DND-41 (cell line): Measurements from ENCODE around the gene FHL2.

ENCODE experiments used
- ATAC-seq: fragments of 200-7000 bp; cut with Tn5 transposase; 3 replicates; pipeline ENCODE4 v1.9.1; 2021; ENCODE audit warnings: low read depth; ENCODE audit not compliant: insufficient read depth
- DNase-seq: peaks from one replicate; pipeline ENCODE4 v3.0.0-alpha.2; 2020
- H2AFZ ChIP-seq: 2 replicates; pipeline ENCODE4 v1.6.0; 2012; ENCODE audit warnings: low read depth, low read length
- H3K27ac ChIP-seq: 2 replicates; pipeline ENCODE4 v1.5.1; 2012; ENCODE audit warnings: low read length, inconsistent platforms
- H3K27me3 ChIP-seq: fragments of 200-600 bp; sonication (generic); 2 replicates; pipeline ENCODE4 v1.6.0; 2012; ENCODE audit warnings: low read length, mild to moderate bottlenecking, inconsistent platforms; ENCODE audit not compliant: insufficient read depth, poor library complexity
- H3K36me3 ChIP-seq: 2 replicates; pipeline ENCODE4 v1.5.1; 2012; ENCODE audit warnings: low read length, inconsistent platforms; ENCODE audit not compliant: insufficient read depth
- H3K4me1 ChIP-seq: 2 replicates; pipeline ENCODE4 v1.5.1; 2012; ENCODE audit warnings: mild to moderate bottlenecking, low read length; ENCODE audit not compliant: insufficient read depth
- H3K4me2 ChIP-seq: 2 replicates; pipeline ENCODE4 v1.6.0; 2012; ENCODE audit warnings: mild to moderate bottlenecking, moderate library complexity, low read length, inconsistent platforms; ENCODE audit not compliant: insufficient read depth
- H3K4me3 ChIP-seq, 2 experiments: fragments of 200-600 bp in 1 of 2; shearing (Covaris generic) in 1 of 2; 2 replicates each; pipeline ENCODE4 v1.5.1; 2012 to 2016; ENCODE audit warnings: inconsistent platforms in 2 of 2, low read length in 2 of 2, mild to moderate bottlenecking in 2 of 2, low read depth in 1 of 2, moderate library complexity in 1 of 2
- H3K79me2 ChIP-seq: 2 replicates; pipeline ENCODE4 v1.6.0; 2012; ENCODE audit warnings: low read length, inconsistent platforms; ENCODE audit not compliant: insufficient read depth
- H3K9ac ChIP-seq: 2 replicates; pipeline ENCODE4 v1.6.0; 2012; ENCODE audit warnings: low read depth, mild to moderate bottlenecking, inconsistent platforms, low read length, moderate library complexity
- H3K9me3 ChIP-seq: 2 replicates; pipeline ENCODE4 v1.5.1; 2012; ENCODE audit warnings: low read length, moderate library complexity, mild to moderate bottlenecking, inconsistent platforms; ENCODE audit not compliant: insufficient read depth, severe bottlenecking
- H4K20me1 ChIP-seq: 2 replicates; pipeline ENCODE4 v1.6.0; 2012; ENCODE audit warnings: low read length; ENCODE audit not compliant: insufficient read depth
- CTCF ChIP-seq: IDR thresholded peaks from 2 replicates; pipeline ENCODE4 v1.5.1; 2012; ENCODE audit warnings: borderline replicate concordance, low read length, moderate library complexity, mild to moderate bottlenecking; ENCODE audit not compliant: poor library complexity, severe bottlenecking; ENCODE audit errors: extremely low read depth
- EZH2 ChIP-seq: IDR thresholded peaks from 3 replicates; pipeline ENCODE4 v1.6.1; 2012; ENCODE audit warnings: borderline replicate concordance, low read depth, mild to moderate bottlenecking, moderate library complexity, low read length, inconsistent platforms; ENCODE audit not compliant: severe bottlenecking

Gene FHL2

GRCh38 chr2:105369777-105370690, 28.8 kb downstream of the FHL2 start:
- Histone ChIP-seq H3K27ac (no peak overlapping the region), H3K36me3 (no peaks in the 10 kb centered on the region), H2AFZ (peak overlapping the region; percentile 58), H3K27me3 (no peaks in the 10 kb centered on the region), H3K4me3 (no peak overlapping the region), H3K9me3 (no peaks in the 10 kb centered on the region), H3K9ac (no peak overlapping the region), H3K4me2 (peak overlapping the region; percentile 48), H3K4me1 (peaks cover 10% of the 10 kb centered on the region), H4K20me1 (no peaks in the 10 kb centered on the region; the same call in 1 of the 2 replicates), H3K79me2 (no peaks in the 10 kb centered on the region)
- peak; percentile 89 for DNase-seq
- TF ChIP-seq EZH2 (no peak), CTCF (peak; percentile 96)
- peak; percentile 100 for ATAC-seq

- no peaks in the 10 kb centered on the region for H3K9me3 ChIP-seq
- DNase-seq (no peak), ATAC-seq (no peak)
- no peak overlapping the region for H3K9ac ChIP-seq
- no peak overlapping the region for H3K4me3 ChIP-seq
- H3K36me3 ChIP-seq, result no peaks in the 10 kb centered on the region
- TF ChIP-seq EZH2 (no peak), CTCF (no peak)
- H4K20me1 ChIP-seq, result no peaks in the 10 kb centered on the region; the same call in 1 of the 2 replicates
- no peak overlapping the region for H3K27ac ChIP-seq
- no peak overlapping the region for H3K4me2 ChIP-seq
- no peaks in the 10 kb centered on the region for H3K27me3 ChIP-seq
- H3K4me1 ChIP-seq, result peaks cover 10% of the 10 kb centered on the region
- H3K79me2 ChIP-seq, result no peaks in the 10 kb centered on the region
- H2AFZ ChIP-seq, result no peak overlapping the region
Measured at GRCh38 chr2:105368759-105369408, 30.0 kb downstream of the FHL2 start.

GRCh38 chr2:105365206-105365605, 33.6 kb downstream of the FHL2 start:
- Histone ChIP-seq H3K79me2 (no peaks in the 10 kb centered on the region), H4K20me1 (no peaks in the 10 kb centered on the region; the same call in 1 of the 2 replicates), H3K9ac (no peak overlapping the region), H3K4me3 (no peak overlapping the region), H3K9me3 (no peaks in the 10 kb centered on the region), H3K36me3 (no peaks in the 10 kb centered on the region), H3K27ac (no peak overlapping the region), H3K27me3 (no peaks in the 10 kb centered on the region), H2AFZ (no peak overlapping the region), H3K4me1 (peaks cover 21% of the 10 kb centered on the region), H3K4me2 (no peak overlapping the region)
- DNase-seq (no peak), ATAC-seq (no peak)
- TF ChIP-seq CTCF (no peak), EZH2 (no peak)
